IPS-11a (cell line): ENCODE data around the gene GCNA.
"Not testable (repeated sequence)": the region's sequence is repeated elsewhere in the genome, so short reads cannot be mapped to it uniquely, and the experiment has no call there.

Experiments
- H3K4me3 ChIP-seq: one replicate; pipeline ENCODE4 v1.5.1; 2013; ENCODE audit warnings: low read depth, low read length, control low read depth

GCNA gene

DNA sequence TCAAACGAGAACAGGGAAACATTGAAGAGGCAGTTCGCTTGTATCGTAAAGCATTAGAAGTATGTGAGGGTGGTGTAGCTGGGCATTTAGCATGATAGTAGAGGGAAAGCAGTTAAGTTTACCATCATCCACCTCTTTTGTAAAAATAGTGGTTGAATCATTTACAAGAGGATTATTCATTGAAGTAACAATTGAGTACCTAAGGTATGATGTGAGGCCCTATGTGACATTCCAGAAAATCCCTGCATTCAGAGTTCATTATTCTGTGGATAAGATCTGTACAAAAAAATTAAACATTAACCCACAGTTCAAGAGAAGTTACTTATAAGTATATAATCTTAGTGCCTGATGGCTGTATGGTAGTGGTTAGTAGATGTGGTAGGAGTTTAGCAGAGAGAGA, 22.2 kb upstream of the GCNA start:
- no peak overlapping the region for H3K4me3 ChIP-seq

GRCh38 chrX:71558920-71559319, 19.3 kb upstream of the GCNA start:
- H3K4me3 ChIP-seq, result no peak overlapping the region

DNA sequence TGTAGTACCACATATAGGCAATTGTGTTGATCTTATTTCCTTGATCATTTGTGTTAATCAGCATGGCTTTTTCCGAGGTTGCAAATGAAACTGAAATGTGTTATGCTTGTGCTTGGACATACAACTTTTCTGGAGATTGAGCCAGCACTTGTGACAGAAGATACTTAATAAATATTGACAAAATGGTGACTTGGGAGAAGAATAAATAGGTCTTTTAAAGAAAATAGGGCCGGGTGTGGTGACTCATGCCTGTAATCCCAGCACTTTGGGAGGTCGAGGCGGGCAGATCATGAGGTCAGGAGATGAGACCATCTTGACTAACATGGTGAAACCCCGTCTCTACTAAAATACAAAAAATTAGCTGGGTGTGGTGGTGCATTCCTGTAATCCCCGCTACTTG, 18.5 kb upstream of the GCNA start:
- not testable (repeated sequence) for H3K4me3 ChIP-seq

GRCh38 chrX:71563921-71564320, 14.3 kb upstream of the GCNA start:
- no peak overlapping the region for H3K4me3 ChIP-seq

GRCh38 chrX:71565474-71566041, 12.7 kb upstream of the GCNA start:
- H3K4me3 ChIP-seq, result no peak overlapping the region

DNA sequence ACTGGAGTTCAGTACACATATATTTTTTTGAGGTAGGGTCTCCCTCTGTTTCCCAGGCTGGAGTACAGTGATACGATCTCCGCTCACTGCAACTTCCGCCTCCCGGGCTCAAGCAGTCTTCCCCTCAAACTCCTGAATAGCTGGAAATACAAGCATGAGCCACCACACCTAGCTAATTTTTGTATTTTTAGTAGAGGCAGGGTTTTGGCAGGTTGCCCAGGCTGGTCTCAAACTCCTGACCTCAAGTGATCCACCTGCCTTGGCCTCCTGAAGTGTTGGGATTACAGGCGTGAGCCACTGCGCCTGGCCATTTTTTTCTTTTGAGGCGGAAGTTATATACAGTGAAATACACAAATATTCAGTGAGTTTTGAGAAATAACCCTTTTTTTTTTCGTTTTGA, 6.8 kb upstream of the GCNA start:
- H3K4me3 ChIP-seq, result not testable (repeated sequence)

DNA sequence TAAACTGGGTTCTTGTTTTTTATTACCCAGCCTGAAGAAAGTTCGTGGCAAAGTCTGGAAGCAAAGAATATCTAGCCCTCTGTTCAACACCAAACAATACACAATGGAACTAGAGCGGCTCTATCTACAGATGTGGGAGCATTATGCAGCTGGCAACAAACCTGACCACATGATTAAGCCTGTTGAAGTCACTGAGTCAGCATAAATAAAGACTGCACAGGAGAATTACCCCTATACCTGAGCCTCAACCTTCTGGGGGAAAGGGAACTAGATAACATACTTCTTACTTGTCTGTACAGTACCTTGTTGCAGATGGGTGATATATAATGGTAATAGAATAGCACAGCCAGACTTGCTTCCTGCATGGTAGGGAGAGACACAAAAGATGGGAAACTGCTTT, 4.6 kb upstream of the GCNA start:
- H3K4me3 ChIP-seq, result no peak overlapping the region

GRCh38 chrX:71577682-71578081, 555 bp upstream of the GCNA start:
- no peak overlapping the region for H3K4me3 ChIP-seq

- H3K4me3 ChIP-seq, result no peak overlapping the region
Observed at GRCh38 chrX:71579136-71579989, 1.1 kb downstream of the GCNA start.

DNA sequence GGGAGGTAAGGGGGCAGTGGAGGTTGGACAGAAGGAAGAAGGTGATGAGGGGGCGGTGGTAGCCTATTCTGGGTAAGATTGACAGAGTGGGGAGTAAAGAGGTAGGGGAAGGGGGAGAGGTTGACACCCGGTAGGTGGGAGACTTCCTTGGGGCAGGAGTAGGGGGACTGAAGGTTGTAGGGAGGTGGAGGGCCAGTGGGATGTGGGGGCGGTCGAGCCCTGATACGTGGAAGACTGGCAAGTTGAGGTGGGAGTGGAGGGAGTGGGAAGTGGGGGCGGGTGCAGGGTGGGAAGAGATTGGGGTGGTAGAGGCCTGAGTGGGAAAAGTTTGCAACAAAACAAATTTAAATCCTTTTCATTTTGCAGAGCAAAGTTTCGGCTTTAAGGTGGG, 1.7 kb downstream of the GCNA start:
- no peak overlapping the region for H3K4me3 ChIP-seq

DNA sequence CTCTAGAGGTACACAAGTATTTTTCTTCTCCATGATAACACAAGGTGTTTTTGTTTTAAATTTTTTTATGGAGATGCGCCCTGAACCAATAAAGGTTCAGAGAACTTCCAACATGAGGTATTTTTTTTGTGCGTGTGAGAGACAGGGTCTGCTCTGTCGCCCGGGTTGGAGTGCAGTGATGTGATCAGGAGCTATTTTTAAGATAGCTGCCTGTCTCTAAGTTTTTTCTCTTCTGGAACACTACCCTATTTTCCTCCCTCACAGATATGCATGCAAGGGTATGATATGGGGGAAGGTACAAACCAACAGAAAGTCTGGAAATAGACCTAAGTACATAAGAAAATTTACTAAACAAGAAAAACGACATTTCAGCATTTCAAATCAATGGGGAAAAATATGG, 3.0 kb downstream of the GCNA start:
- no peak overlapping the region for H3K4me3 ChIP-seq

- H3K4me3 ChIP-seq, result no peak overlapping the region
Observed at GRCh38 chrX:71586929-71587328, 8.7 kb downstream of the GCNA start.

DNA sequence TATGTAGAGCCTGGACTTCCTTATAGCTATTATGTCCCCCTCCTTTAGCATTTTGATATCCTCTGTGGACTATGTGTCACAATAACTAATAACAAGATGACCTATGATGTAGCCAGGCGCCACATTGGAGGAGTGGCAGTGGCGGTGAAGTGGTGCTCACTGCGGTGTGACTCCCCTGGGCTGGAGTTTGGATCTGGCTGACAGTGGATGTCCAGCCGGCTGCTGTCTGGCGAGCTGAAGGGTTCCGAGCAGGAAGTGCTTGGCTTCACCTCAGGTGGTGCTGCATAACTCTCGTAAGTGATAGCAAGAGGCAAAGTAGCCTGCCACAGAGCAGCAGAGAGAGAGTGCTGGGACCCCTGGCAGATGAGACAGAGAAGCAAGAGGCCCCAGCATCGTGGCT, 15.0 kb downstream of the GCNA start:
- H3K4me3 ChIP-seq, result not testable (repeated sequence)

- no peak overlapping the region for H3K4me3 ChIP-seq
Observed at GRCh38 chrX:71599965-71600364, 21.7 kb downstream of the GCNA start.

GRCh38 chrX:71603618-71604017, 25.4 kb downstream of the GCNA start:
- H3K4me3 ChIP-seq, result no peak overlapping the region

- H3K4me3 ChIP-seq, result no peak overlapping the region
Observed at GRCh38 chrX:71604141-71604540, 25.9 kb downstream of the GCNA start.

DNA sequence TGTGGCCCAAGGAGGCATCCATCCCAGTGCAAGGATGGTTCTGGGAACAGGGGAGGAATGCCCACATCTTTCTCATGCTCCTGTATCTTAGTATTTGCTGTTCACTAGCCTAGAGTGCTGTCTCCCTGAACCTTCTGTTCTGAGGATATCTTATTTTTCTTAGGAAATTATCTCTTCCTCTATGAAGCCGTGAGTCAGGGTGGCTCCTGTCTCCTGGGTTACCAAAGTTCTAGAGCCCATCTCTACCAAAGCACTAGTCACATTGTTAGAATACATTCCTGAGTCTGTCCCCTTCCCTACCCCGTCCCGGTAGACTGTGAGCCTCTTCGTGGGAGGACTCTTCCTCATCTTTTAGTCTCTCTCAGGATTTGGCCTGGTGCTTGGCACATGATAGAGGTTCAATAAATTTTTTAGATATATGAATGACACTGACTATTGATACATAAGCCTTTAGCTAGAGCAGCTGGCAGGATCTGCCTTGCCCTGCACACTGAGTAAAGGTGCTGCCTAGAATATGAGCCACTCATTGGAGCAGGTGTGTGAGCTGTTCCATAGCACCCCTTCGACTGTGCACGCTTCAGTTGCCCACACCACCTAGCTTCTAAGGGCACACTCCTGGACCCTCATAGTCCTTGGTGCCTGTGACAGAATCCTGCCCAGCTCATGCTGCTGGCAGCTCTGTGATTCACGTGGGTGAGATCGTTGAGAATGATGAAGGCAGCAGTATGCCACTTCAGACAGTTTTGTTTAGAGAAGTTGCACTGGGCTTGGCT, 26.7 kb downstream of the GCNA start:
- H3K4me3 ChIP-seq, result no peak overlapping the region

- no peak overlapping the region for H3K4me3 ChIP-seq
Observed at GRCh38 chrX:71606536-71607216, 28.4 kb downstream of the GCNA start.

DNA sequence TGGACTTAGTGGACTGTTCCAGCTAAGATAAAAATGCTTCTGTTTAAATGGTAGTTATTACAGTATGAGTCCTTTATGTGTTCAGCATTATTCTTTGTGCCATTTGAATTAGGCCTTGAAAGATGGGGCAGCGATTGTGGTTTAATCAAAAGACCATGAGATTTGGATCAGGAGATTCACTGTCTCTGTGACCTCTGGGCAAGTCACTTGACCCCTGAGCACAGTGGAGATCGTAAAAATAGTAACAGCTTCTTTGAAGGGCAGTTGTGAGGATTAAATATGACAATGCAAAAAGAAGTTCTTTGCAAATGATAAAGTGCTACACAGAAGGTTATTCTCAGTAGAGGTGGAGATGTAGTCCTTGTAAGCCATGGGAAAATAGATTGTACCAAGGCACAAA, 29.3 kb downstream of the GCNA start:
- H3K4me3 ChIP-seq, result no peak overlapping the region

DNA sequence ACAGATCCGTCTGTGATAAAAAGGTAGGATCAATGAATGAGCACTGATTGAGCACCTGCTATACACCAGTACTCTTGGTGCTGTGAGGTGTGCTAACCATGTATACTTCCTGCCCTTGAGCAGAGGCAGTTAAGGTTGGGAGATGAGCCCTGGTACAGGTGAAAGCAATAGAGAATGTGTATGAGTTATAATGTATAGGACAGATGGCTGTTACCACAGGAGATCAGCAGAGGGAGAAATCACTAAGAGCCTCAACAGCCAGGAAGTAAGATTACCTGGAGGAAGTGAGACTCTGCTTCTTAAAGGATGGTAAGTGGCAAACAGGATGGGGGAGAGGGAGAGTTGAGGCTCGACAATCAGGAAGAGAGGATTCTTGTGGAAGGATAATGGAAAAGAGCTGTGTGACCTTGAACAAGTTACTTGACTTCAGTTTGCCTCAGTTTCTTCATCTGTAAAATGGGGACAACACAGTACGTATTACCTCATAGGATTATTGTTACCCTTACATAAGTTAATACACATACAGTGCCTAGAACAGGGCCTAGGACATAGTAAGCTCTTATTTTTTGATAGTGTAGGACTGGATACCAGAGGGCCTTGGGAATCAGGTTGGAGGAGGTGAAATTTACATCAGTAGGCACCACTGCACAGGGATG, 31.0 kb downstream of the GCNA start:
- H3K4me3 ChIP-seq, result no peak overlapping the region

DNA sequence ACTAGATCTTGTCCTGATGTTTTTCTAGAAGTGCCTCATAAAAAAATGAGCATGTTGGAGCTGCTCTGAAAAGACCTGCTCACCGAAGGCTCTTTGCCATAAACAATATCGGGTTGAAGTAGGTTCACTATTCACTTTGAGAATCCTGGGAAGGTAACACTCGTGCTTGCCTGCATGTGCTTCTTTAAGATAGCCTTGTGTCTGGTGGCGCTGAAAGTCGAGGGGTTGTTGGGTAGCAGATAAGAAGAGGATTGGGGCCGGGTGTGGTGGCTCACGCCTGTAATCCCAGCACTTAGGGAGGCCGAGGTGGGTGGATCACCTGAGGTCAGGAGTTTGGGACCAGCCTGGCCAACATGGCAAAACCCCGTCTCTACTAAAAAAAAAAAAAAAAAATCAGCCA, 33.5 kb downstream of the GCNA start:
- not testable (repeated sequence) for H3K4me3 ChIP-seq
